ENCODE measurements around the gene ADARB1.

ADARB1 gene

DNA sequence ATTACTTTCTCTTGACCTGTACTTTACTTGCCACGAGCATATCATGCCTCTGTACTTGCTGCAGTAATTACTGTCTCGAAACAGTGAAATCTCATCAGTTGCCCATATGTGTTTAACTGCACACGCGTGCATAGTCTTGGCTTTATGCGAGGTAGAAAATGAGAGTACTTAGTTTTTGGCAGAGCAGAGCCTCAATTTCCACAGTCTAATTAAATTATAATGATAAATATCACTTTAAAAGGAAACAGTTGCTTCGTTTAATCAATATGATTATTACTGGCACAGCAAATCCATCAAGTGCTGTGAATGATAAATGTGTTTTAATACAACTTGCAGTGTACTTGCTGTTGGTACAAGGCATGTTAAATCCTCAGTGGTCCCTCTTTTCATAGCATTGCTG lies 47.6 kb downstream of the ADARB1 start:
- TF ChIP-seq, protein P1, sequence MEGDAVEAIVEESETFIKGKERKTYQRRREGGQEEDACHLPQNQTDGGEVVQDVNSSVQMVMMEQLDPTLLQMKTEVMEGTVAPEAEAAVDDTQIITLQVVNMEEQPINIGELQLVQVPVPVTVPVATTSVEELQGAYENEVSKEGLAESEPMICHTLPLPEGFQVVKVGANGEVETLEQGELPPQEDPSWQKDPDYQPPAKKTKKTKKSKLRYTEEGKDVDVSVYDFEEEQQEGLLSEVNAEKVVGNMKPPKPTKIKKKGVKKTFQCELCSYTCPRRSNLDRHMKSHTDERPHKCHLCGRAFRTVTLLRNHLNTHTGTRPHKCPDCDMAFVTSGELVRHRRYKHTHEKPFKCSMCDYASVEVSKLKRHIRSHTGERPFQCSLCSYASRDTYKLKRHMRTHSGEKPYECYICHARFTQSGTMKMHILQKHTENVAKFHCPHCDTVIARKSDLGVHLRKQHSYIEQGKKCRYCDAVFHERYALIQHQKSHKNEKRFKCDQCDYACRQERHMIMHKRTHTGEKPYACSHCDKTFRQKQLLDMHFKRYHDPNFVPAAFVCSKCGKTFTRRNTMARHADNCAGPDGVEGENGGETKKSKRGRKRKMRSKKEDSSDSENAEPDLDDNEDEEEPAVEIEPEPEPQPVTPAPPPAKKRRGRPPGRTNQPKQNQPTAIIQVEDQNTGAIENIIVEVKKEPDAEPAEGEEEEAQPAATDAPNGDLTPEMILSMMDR (IDR thresholded peaks at IDR 0.05) = no peak

DNA sequence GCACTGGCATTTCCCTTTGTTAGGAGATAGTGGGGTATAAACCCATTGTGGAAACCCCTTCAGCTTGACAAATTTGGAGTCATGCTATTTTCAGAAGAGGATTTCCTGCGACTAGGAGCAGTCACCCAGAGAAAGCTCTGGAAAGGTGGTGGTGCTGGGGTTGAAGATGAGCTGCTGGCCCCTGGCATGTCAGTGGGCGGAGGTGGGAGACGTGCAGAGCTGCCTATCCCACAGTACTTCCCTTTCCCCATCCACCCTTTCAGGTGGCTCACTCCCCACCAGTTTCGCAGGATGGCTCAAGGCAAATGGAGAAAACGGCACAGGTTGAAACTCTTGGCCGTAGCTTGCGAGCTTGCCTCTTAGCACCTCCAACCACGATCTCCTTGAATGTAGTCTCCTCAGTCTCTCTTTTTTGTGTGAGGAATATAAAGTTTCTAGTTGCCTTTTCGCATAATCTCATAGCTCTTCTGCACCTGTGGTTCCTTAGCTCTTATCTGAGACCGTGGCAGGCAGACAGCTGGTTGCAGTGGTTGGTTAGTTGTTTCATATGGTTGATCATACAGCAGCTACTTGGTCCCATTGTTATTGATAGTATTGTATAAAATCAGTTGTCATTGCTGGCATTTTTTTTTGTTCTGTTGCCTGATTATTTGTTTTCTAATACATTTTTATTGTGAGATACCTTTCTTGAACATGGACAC lies 48.2 kb downstream of the ADARB1 start:
- TF ChIP-seq, protein P1 (IDR thresholded peaks at IDR 0.05) = no peak

DNA sequence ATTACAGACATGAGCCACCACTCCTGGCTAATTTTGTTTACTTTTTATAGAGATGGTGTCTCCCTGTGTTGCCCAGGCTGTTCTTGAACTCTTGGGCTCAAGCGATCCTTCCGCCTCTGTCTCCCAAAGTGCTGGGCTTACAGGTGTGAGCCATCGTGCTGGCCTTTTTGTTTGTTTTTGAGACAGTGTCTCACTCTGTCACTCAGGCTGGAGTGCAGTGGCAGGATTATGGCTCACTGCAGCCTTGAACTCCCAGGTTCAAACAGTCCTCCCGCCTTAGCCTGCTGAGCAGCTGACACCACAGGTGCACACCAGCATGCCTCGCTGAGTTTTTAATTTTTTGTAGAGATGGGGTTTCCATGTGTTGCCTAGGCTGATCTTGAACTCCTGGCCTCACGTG lies 49.1 kb downstream of the ADARB1 start:
- TF ChIP-seq, protein P1 (IDR thresholded peaks at IDR 0.05) = no peak

DNA sequence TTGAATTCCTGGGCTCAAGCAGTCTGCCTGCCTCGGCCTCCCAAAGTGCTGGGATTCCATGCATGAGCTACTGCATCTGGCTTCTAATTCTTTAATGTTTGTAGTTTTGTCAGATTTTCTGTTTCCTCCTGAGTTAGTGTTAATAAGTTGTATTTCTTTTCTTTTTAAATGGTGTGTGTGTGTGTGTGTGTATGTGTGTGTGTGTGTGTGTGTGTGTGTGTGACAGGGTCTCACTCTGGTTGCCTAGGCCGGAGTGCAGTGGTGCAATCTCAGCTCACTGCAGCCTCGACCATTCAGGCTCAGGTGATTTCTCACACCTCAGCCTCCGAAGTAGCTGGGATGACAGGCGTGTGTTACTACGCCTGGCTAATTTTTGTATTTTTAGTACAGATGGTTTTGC lies 50.2 kb downstream of the ADARB1 start:
- TF ChIP-seq, protein P1 (IDR thresholded peaks at IDR 0.05) = no peak

DNA sequence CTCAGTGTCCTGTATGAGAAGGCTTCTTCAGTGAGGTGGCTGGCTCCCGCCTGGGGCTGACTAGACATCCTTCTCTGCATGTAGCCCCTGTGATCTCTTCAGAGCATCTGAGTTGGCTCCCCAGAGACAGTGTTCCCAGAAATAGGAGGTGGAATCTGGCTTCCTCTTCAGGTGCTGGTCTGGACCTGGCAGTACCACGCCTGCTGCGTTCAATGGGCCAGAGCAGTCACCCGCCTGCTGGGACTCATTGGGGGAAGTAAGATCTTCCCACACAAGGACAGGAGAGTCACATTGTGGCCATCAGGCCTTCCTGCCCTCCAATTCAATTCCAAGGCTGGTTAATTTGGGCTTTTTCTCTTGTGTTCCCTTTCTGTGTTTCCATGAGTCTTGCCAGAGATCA lies 51.0 kb downstream of the ADARB1 start:
- TF ChIP-seq, protein P1 (IDR thresholded peaks at IDR 0.05) = no peak

DNA sequence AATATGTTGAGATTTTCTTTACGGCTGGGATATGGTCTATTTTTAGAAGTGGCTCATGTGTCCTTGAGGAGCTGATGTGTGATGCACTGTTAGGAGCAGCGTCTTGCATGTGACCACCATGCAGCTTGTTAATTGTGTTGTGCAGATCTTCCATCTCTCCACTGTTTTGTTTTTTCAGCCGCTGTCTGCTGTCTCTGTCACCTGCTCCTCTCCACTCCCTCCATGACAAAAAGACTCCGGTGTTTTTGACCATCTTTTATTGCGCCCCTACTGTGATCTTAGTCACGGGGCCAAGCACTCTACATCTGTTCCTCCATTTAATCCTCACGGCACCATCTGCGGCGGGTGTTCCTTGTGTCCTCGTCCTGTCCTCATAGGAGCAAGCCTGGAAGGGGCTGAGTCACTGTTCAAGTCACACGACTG lies 51.8 kb downstream of the ADARB1 start:
- TF ChIP-seq, protein P1 (IDR thresholded peaks at IDR 0.05) = no peak

DNA sequence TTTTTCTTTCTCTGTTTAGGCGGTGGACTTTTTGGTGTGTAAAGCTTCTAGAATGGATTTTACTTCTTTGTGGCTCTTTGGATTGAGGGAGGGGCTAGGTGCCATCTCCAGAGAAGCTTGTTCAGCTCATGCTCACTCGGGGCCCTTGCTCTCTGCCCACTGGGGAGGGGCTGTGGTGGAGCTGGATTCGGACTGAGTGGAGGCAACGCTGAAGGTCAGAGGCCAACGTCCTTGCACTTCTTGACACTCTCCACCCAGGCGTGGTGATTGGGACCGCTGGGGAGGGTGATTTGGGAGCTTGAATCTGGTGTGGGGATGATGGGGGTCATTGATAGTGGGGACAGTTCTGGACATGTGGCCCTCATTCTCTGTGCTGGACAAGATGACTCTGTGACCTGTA lies 52.6 kb downstream of the ADARB1 start:
- TF ChIP-seq, protein P1 (IDR thresholded peaks at IDR 0.05) = no peak

DNA sequence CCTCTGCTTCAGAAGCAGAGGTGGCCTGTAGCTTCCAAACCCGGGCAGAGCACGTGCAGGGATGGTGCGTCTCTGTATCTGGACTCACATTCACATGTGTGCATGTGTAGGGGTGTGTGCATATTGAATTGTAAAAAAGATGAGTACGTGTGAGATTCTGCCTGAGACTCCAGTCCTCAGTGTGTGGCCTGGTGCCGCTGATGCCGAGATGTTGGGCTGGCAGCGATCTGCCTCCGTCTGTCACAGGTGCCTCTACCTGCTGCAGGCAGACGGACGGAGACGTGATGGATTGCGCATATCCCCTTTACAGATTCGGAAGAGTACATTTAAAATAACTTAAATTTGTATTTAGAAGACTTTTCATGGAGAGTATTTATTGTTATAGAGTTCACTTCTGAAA lies 53.6 kb downstream of the ADARB1 start:
- TF ChIP-seq, protein P1 (IDR thresholded peaks at IDR 0.05) = no peak

Data from LNCAP (cell line).